ENCODE data around the gene MRPL17. TPM values are rescaled to one million over a fixed set of nuclear protein-coding genes. Genes with fewer than 3 reads are reported as not detected.
A peak's percentile ranks its signal among the peaks of the same experiment; 100 is the strongest.

MRPL17 gene
- polyA plus RNA-seq, 10 donors: 54.3 to 79.9 (median 59.9) TPM

- peak in 1 of 3 donors; percentile 83 for DNase-seq
These were observed 47.8 kb downstream of the MRPL17 start for GRCh38 chr11:6635082-6635932.

- no peak for DNase-seq
These were observed 48.6 kb downstream of the MRPL17 start for GRCh38 chr11:6634534-6634933.

- no peak for DNase-seq
These were observed 49.4 kb downstream of the MRPL17 start for GRCh38 chr11:6633422-6634408.

GRCh38 chr11:6632116-6633073 is 50.7 kb downstream of the MRPL17 start:
- DNase-seq: no peak

GRCh38 chr11:6631361-6631890 is 51.7 kb downstream of the MRPL17 start:
- no peak for DNase-seq

- DNase-seq: no peak
These were observed 52.4 kb downstream of the MRPL17 start for GRCh38 chr11:6630632-6631291.

Other genes starting within 250 kb of the MRPL17 start
- gene HPX, start 242.4 kb downstream of the MRPL17 start, polyA plus RNA-seq (ENCODE audit: insufficient read length in 10 of 10): 1 to 10 TPM in 8 of 10 donors, under 1 TPM in 2; 0.87 to 5.4 (median 1.9) TPM
- gene TRIM3, start 209.4 kb downstream of the MRPL17 start, polyA plus RNA-seq (ENCODE audit: insufficient read length in 10 of 10): 10 to 100 TPM; 11.9 to 21.2 (median 14.1) TPM
- 10 to 100 TPM; 29.4 to 42.6 (median 32.8) TPM for gene ARFIP2, start 202.0 kb downstream of the MRPL17 start, polyA plus RNA-seq (ENCODE audit: insufficient read length in 10 of 10)
- 10 to 100 TPM; 16.0 to 22.0 (median 18.3) TPM for gene TIMM10B, start 201.8 kb downstream of the MRPL17 start, polyA plus RNA-seq (ENCODE audit: insufficient read length in 10 of 10)
- 10 to 100 TPM in 3 of 10 donors, 1 to 10 TPM in 7; 3.9 to 13.5 (median 5.8) TPM for gene DNHD1, start 186.1 kb downstream of the MRPL17 start, polyA plus RNA-seq (ENCODE audit: insufficient read length in 10 of 10)
- gene RRP8, start 79.7 kb downstream of the MRPL17 start, polyA plus RNA-seq (ENCODE audit: insufficient read length in 10 of 10): 10 to 100 TPM; 16.4 to 22.6 (median 18.6) TPM
- gene ILK, start 79.6 kb downstream of the MRPL17 start, polyA plus RNA-seq (ENCODE audit: insufficient read length in 10 of 10): 100 to 1,000 TPM; 135 to 163 (median 147) TPM
- 100 to 1,000 TPM in 6 of 10 donors, 10 to 100 TPM in 4; 96.4 to 127 (median 108) TPM for gene TAF10, start 71.1 kb downstream of the MRPL17 start, polyA plus RNA-seq (ENCODE audit: insufficient read length in 10 of 10)
- 10 to 100 TPM; 36.4 to 48.0 (median 40.9) TPM for gene TPP1, start 63.9 kb downstream of the MRPL17 start, polyA plus RNA-seq (ENCODE audit: insufficient read length in 10 of 10)
- gene DCHS1, start 27.5 kb downstream of the MRPL17 start, polyA plus RNA-seq (ENCODE audit: insufficient read length in 10 of 10): 10 to 100 TPM; 36.7 to 66.6 (median 43.7) TPM
- gene OR2AG2, start 88.6 kb upstream of the MRPL17 start, polyA plus RNA-seq (ENCODE audit: insufficient read length in 10 of 10): under 1 TPM in 2 of 10 donors, not detected in 8; 0.09 to 0.16 TPM
- gene OR2AG1, start 99.7 kb upstream of the MRPL17 start, polyA plus RNA-seq (ENCODE audit: insufficient read length in 10 of 10): under 1 TPM in 2 of 10 donors, not detected in 8; 0.04 to 0.10 TPM
- not detected for gene OR6A2, start 116.3 kb upstream of the MRPL17 start, polyA plus RNA-seq (ENCODE audit: insufficient read length in 10 of 10)
- not detected for gene OR10A5, start 162.3 kb upstream of the MRPL17 start, polyA plus RNA-seq (ENCODE audit: insufficient read length in 10 of 10)
- gene OR10A2, start 179.7 kb upstream of the MRPL17 start, polyA plus RNA-seq (ENCODE audit: insufficient read length in 10 of 10): not detected
- gene OR10A4, start 193.3 kb upstream of the MRPL17 start, polyA plus RNA-seq (ENCODE audit: insufficient read length in 10 of 10): not detected
- not detected for gene OR2D2, start 209.2 kb upstream of the MRPL17 start, polyA plus RNA-seq (ENCODE audit: insufficient read length in 10 of 10)
- gene OR2D3, start 237.7 kb upstream of the MRPL17 start, polyA plus RNA-seq (ENCODE audit: insufficient read length in 10 of 10): not detected
- 1 to 10 TPM in 3 of 10 donors, under 1 TPM in 7; 0.55 to 1.7 (median 0.97) TPM for gene ZNF215, start 243.1 kb upstream of the MRPL17 start, polyA plus RNA-seq (ENCODE audit: insufficient read length in 10 of 10)